Panc1 (cell line): Measurements from ENCODE around the gene THUMPD1. TPM values are rescaled to one million over a fixed set of nuclear protein-coding genes. Genes with fewer than 3 reads are reported as not detected.

Source experiments
- ATAC-seq: fragments of 200-7000 bp; cut with Tn5 transposase; 2 replicates; pipeline ENCODE4 v1.9.1; 2020; ENCODE audit warnings: mild to moderate bottlenecking, moderate library complexity
- BruUV-seq: library from RNA; stranded (reverse); fragments of 400-500 nt; replicated peaks from 2 replicates; lab custom pipeline; 2021; lab: Mats Ljungman, UMichigan
- CTCF ChIA-PET: fragments of 300-600 bp; sonication (Branson Sonifier 250); formaldehyde crosslinking; loops from one replicate; lab custom pipeline; 2022; ENCODE audit warnings: antibody characterized with exemption; lab: Charles Lee
- POLR2A ChIA-PET: fragments of 300-600 bp; sonication (Branson Sonifier 250); formaldehyde crosslinking; loops from one replicate; lab custom pipeline; 2022; ENCODE audit warnings: antibody characterized with exemption; lab: Charles Lee
- DNase-seq: peaks from one replicate; pipeline ENCODE4 v3.0.0-alpha.2; 2010; ENCODE audit warnings: low read depth, low spot score
- H3K27ac ChIP-seq: 2 replicates; pipeline ENCODE4 v1.5.1; 2011; ENCODE audit warnings: mild to moderate bottlenecking, low read length, inconsistent platforms
- H3K27me3 ChIP-seq: fragments of 200-500 bp; sonication (Bioruptor generic); 2 replicates; pipeline ENCODE4 v1.6.0; 2014; ENCODE audit warnings: low read length, inconsistent platforms; ENCODE audit not compliant: control insufficient read depth, insufficient read depth
- H3K36me3 ChIP-seq: fragments of 200-500 bp; sonication (Bioruptor generic); 2 replicates; pipeline ENCODE4 v1.5.1; 2014; ENCODE audit warnings: inconsistent platforms, mild to moderate bottlenecking, low read length, moderate library complexity; ENCODE audit not compliant: control insufficient read depth, insufficient read depth
- H3K4me1 ChIP-seq: 2 replicates; pipeline ENCODE4 v1.5.1; 2011; ENCODE audit warnings: inconsistent platforms, mild to moderate bottlenecking, low read length, moderate library complexity; ENCODE audit not compliant: control insufficient read depth, insufficient read depth
- H3K4me3 ChIP-seq, 2 experiments: 2 replicates each; pipeline ENCODE4 v1.5.1; 2011 to 2012; ENCODE audit warnings: low read depth in 2 of 2, low read length in 2 of 2, mild to moderate bottlenecking in 2 of 2, inconsistent platforms in 1 of 2, moderate library complexity in 1 of 2
- H3K9me3 ChIP-seq: fragments of 200-500 bp; sonication (Bioruptor generic); 2 replicates; pipeline ENCODE4 v1.5.1; 2014; ENCODE audit warnings: low read depth, mild to moderate bottlenecking, inconsistent platforms, low read length, moderate library complexity; ENCODE audit not compliant: control insufficient read depth, insufficient read depth
- CTCF ChIP-seq: fragments of 450-650 bp; IDR thresholded peaks from 2 replicates; pipeline ENCODE4 v1.5.1; 2017; ENCODE audit warnings: mild to moderate bottlenecking
- POLR2AphosphoS5 ChIP-seq: IDR thresholded peaks from 2 replicates; pipeline ENCODE4 v1.6.1; 2012; ENCODE audit warnings: mild to moderate bottlenecking, low read depth, low read length, moderate library complexity
- REST ChIP-seq, 2 experiments: IDR thresholded peaks; 2 replicates each; pipeline ENCODE4 v1.6.1; 2011 to 2012; ENCODE audit warnings: low read depth in 2 of 2, control low read depth in 1 of 2, low read length in 1 of 2, mild to moderate bottlenecking in 1 of 2, moderate library complexity in 1 of 2; ENCODE audit not compliant: insufficient read depth in 1 of 2
- SIN3A ChIP-seq: IDR thresholded peaks from 2 replicates; pipeline ENCODE4 v1.6.1; 2012; ENCODE audit warnings: low read depth, mild to moderate bottlenecking, low read length, moderate library complexity, borderline replicate concordance; ENCODE audit not compliant: insufficient read depth
- TCF7L2 ChIP-seq: IDR thresholded peaks from 2 replicates; pipeline ENCODE4 v1.6.1; 2011; ENCODE audit warnings: mild to moderate bottlenecking, low read depth, low read length, inconsistent platforms
- in situ Hi-C: cut with HindIII; loops from 2 replicates; pipeline ENCODE4 v1.10.0; 2016; ENCODE audit warnings: low sequenced_read_pairs, low pct_unique_long_range_greater_than_20kb
- intact Hi-C: fragments of 100-400 bp; cut with micrococcal nuclease; formaldehyde crosslinking; loops from one replicate; pipeline ENCODE4 v1.10.0; 2022; ENCODE audit not compliant: unreplicated experiment
- total RNA-seq: library from RNA; stranded (reverse); gene quantifications from one replicate; pipeline ENCODE4 v1.2.1, GENCODE V29; 2021; ENCODE audit not compliant: unreplicated experiment

THUMPD1 gene
- total RNA-seq, 1 experiment from 2014 or later: 36.2 TPM

- in situ Hi-C loops (no loop called here), intact Hi-C loops (no loop called here)
- Histone ChIP-seq H3K9me3 (no peaks in the 10 kb centered on the region), H3K36me3 (no peaks in the 10 kb centered on the region), H3K27me3 (peaks cover 3% of the 10 kb centered on the region; the same call in 1 of the 2 replicates), H3K27ac (no peak overlapping the region), H3K4me3 (no peak overlapping the region), H3K4me1 (no peaks in the 10 kb centered on the region)
- no peak for TF ChIP-seq SIN3A
- TF ChIP-seq CTCF: no peak
- no peak for TF ChIP-seq TCF7L2
- no peak for TF ChIP-seq POLR2AphosphoS5
- no peak for TF ChIP-seq REST (IDR thresholded peaks at IDR 0.05; ENCODE audit: insufficient read depth in 1 of 2, low read depth in 2 of 2, low read length in 1 of 2)
- DNase-seq (no peak), ATAC-seq (no peak)
- CTCF ChIA-PET: no interaction called here
- POLR2A ChIA-PET: no interaction called here
- no TSS peak for BruUV-seq
Observed at GRCh38 chr16:20773679-20774078, 32.1 kb upstream of the THUMPD1 start.

GRCh38 chr16:20768818-20769217 is 27.2 kb upstream of the THUMPD1 start:
- in situ Hi-C loops (no loop called here), intact Hi-C loops (no loop called here)
- DNase-seq: no peak
- ChIA-PET POLR2A (no interaction called here), CTCF (no interaction called here)
- no TSS peak for BruUV-seq
- ATAC-seq: no peak
- H3K36me3 ChIP-seq: no peaks in the 10 kb centered on the region
- TF ChIP-seq POLR2AphosphoS5 (no peak), TCF7L2 (no peak), CTCF (no peak), SIN3A (no peak), REST (IDR thresholded peaks at IDR 0.05; ENCODE audit: insufficient read depth in 1 of 2, low read depth in 2 of 2, low read length in 1 of 2) (no peak)
- peaks cover 7% of the 10 kb centered on the region; the same call in 1 of the 2 replicates for H3K27me3 ChIP-seq
- no peak overlapping the region for H3K27ac ChIP-seq
- H3K9me3 ChIP-seq: no peaks in the 10 kb centered on the region
- no peaks in the 10 kb centered on the region for H3K4me1 ChIP-seq
- no peak overlapping the region for H3K4me3 ChIP-seq
